ENCODE results near the gene BCR. TPM values are rescaled to one million over a fixed set of nuclear protein-coding genes. Genes with fewer than 3 reads are reported as not detected.

Gene BCR
- total RNA-seq, 2 experiments from 2014 or later = 42.2 to 51.3 TPM

DNA sequence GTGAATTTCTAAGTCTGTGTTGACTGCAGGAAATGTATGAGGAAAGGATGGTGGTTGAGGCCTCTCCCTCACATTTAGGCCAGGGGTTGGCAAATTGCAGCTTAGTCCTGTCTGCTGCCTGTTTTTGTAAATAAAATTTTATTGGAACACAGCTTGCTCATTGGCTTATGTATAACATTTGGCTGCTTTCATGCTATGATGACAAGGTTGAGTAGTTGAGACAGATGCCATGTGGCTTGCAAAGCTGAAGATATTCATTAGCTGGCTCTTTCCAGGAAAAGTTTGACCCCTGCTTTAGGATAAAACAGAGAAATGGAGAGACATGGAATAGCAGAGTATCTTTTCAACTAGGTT, 46.2 kb downstream of the BCR start:
- Histone ChIP-seq H3K36me3 (ENCODE audit: insufficient read depth, low read length) (peaks cover 27% of the 10 kb centered on the region), H3K4me1 (ENCODE audit: insufficient read depth, low read length, poor library complexity, severe bottlenecking) (peaks cover under 1% of the 10 kb centered on the region), H3K4me3 (ENCODE audit: low read depth, low read length, poor library complexity, severe bottlenecking) (no peak overlapping the region), H3K79me2 (ENCODE audit: insufficient read depth, low read depth, low read length) (peaks cover 21% of the 10 kb centered on the region; the same call in 1 of the 2 replicates), H3K9me3 (ENCODE audit: low read length) (peaks cover 19% of the 10 kb centered on the region), H2AFZ (ENCODE audit: low read length) (no peak overlapping the region), H3K27ac (ENCODE audit: low read depth, low read length, poor library complexity, severe bottlenecking) (no peak overlapping the region), H3K4me2 (ENCODE audit: low read length) (no peak overlapping the region), H3K9me2 (ENCODE audit: insufficient read depth, low read length) (no peaks in the 10 kb centered on the region), H4K20me1 (ENCODE audit: insufficient read depth, low read length) (no peaks in the 10 kb centered on the region)
- ChIA-PET POLR2A (interaction anchor here (1.2 kb wide), 1 partner anchor 13 kb away, joined by 5 read pairs; no protein-coding TSS in a partner anchor), CTCF (ENCODE audit: unreplicated experiment) (no interaction called here)
- no peak for TF ChIP-seq EZH2phosphoT487 (IDR thresholded peaks at IDR 0.05; ENCODE audit: borderline replicate concordance, low read depth, low read length)
- TF ChIP-seq, protein P1, sequence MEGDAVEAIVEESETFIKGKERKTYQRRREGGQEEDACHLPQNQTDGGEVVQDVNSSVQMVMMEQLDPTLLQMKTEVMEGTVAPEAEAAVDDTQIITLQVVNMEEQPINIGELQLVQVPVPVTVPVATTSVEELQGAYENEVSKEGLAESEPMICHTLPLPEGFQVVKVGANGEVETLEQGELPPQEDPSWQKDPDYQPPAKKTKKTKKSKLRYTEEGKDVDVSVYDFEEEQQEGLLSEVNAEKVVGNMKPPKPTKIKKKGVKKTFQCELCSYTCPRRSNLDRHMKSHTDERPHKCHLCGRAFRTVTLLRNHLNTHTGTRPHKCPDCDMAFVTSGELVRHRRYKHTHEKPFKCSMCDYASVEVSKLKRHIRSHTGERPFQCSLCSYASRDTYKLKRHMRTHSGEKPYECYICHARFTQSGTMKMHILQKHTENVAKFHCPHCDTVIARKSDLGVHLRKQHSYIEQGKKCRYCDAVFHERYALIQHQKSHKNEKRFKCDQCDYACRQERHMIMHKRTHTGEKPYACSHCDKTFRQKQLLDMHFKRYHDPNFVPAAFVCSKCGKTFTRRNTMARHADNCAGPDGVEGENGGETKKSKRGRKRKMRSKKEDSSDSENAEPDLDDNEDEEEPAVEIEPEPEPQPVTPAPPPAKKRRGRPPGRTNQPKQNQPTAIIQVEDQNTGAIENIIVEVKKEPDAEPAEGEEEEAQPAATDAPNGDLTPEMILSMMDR (conservative IDR thresholded peaks at IDR 0.05; ENCODE audit: low read length) = no peak
- BruUV-seq (replicated peaks) = no TSS peak
- intact Hi-C loops (cut with micrococcal nuclease; ENCODE audit: unreplicated experiment) = no loop called here
- DNase-seq (ENCODE audit: low spot score) = no peak

DNA sequence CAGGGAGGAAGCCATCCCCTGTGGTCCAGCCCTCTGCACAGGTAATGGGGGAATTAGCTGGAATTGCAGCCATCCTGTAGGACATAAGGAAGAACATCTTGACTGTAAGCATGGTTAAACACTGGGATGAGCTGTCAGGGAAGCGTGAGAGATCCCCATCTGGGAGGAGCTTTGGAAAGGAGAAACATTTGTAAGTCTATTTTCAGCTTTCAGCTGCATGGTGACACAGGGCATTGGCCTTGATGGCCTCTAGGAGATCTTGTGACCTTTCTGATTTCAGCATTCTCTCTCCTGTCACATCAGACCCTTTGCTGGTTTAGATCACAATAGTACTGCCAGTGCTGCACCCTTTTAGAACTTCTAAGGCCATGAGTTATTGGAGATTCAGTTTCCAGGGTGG, 47.1 kb downstream of the BCR start:
- no peak for TF ChIP-seq EZH2phosphoT487 (IDR thresholded peaks at IDR 0.05; ENCODE audit: borderline replicate concordance, low read depth, low read length)
- TF ChIP-seq, protein P1 (conservative IDR thresholded peaks at IDR 0.05; ENCODE audit: low read length) = no peak
- peaks cover 14% of the 10 kb centered on the region; the same call in 1 of the 2 replicates for H3K79me2 ChIP-seq (ENCODE audit: insufficient read depth, low read depth, low read length)
- H3K36me3 ChIP-seq (ENCODE audit: insufficient read depth, low read length) = peaks cover 27% of the 10 kb centered on the region
- no TSS peak for BruUV-seq (replicated peaks)
- ChIA-PET CTCF (ENCODE audit: unreplicated experiment) (no interaction called here), POLR2A (interaction anchor here (0.6 to 1.2 kb wide), 2 partner anchors 14 to 364 kb away, joined by 5 read pairs; no protein-coding TSS in a partner anchor)
- H3K27ac ChIP-seq (ENCODE audit: low read depth, low read length, poor library complexity, severe bottlenecking) = no peak overlapping the region
- peaks cover 19% of the 10 kb centered on the region for H3K9me3 ChIP-seq (ENCODE audit: low read length)
- DNase-seq (ENCODE audit: low spot score) = no peak
- no peaks in the 10 kb centered on the region for H3K4me1 ChIP-seq (ENCODE audit: insufficient read depth, low read length, poor library complexity, severe bottlenecking)
- H3K4me2 ChIP-seq (ENCODE audit: low read length) = no peak overlapping the region
- no peaks in the 10 kb centered on the region for H3K9me2 ChIP-seq (ENCODE audit: insufficient read depth, low read length)
- H2AFZ ChIP-seq (ENCODE audit: low read length) = no peak overlapping the region
- H3K4me3 ChIP-seq (ENCODE audit: low read depth, low read length, poor library complexity, severe bottlenecking) = no peak overlapping the region
- intact Hi-C loops (cut with micrococcal nuclease; ENCODE audit: unreplicated experiment) = no loop called here
- H4K20me1 ChIP-seq (ENCODE audit: insufficient read depth, low read length) = no peaks in the 10 kb centered on the region

DNA sequence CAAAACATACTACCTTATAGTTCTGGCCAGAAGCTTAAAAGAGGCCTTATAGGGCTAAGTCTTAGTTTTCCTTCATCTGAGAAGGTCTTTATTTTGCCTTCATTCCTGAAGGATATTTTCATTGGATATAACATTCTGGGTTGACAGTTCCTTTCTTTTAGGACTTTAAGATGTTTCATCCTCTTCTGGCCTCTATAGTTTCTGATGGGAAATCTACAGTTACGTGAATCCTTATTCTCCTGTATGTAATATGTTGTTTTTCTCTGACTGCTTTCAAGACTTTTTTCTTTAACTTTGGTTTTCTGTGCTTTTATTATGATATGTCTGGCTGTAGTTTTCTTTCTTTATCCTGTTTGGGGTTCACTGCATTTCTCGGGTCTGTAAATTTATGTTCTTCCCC, 48.2 kb downstream of the BCR start:
- ChIA-PET CTCF (ENCODE audit: unreplicated experiment) (no interaction called here), POLR2A (interaction anchor here (0.6 kb wide), 1 partner anchor 20 kb away, joined by 3 read pairs; no protein-coding TSS in a partner anchor)
- Histone ChIP-seq H3K27ac (ENCODE audit: low read depth, low read length, poor library complexity, severe bottlenecking) (no peak overlapping the region), H4K20me1 (ENCODE audit: insufficient read depth, low read length) (no peaks in the 10 kb centered on the region), H3K79me2 (ENCODE audit: insufficient read depth, low read depth, low read length) (peaks cover 10% of the 10 kb centered on the region; the same call in 1 of the 2 replicates), H2AFZ (ENCODE audit: low read length) (no peak overlapping the region), H3K4me1 (ENCODE audit: insufficient read depth, low read length, poor library complexity, severe bottlenecking) (no peaks in the 10 kb centered on the region), H3K36me3 (ENCODE audit: insufficient read depth, low read length) (peaks cover 27% of the 10 kb centered on the region), H3K4me2 (ENCODE audit: low read length) (no peak overlapping the region), H3K4me3 (ENCODE audit: low read depth, low read length, poor library complexity, severe bottlenecking) (no peak overlapping the region), H3K9me3 (ENCODE audit: low read length) (peaks cover 19% of the 10 kb centered on the region), H3K9me2 (ENCODE audit: insufficient read depth, low read length) (no peaks in the 10 kb centered on the region)
- DNase-seq (ENCODE audit: low spot score) = no peak
- TF ChIP-seq, protein P1 (conservative IDR thresholded peaks at IDR 0.05; ENCODE audit: low read length) = no peak
- no peak for TF ChIP-seq EZH2phosphoT487 (IDR thresholded peaks at IDR 0.05; ENCODE audit: borderline replicate concordance, low read depth, low read length)
- intact Hi-C loops (cut with micrococcal nuclease; ENCODE audit: unreplicated experiment) = no loop called here
- BruUV-seq (replicated peaks) = no TSS peak
